Lower leg skin (tissue), 4 donors: ENCODE data around the gene GNG4. TPM values are rescaled to one million over a fixed set of nuclear protein-coding genes. Genes with fewer than 3 reads are reported as not detected.
A peak's percentile ranks its signal among the peaks of the same experiment; 100 is the strongest.
"Not testable (repeated sequence)": the region's sequence is repeated elsewhere in the genome, so short reads cannot be mapped to it uniquely, and the experiment has no call there.

Experiments used
- DNase-seq, 2 donors: peaks; one replicate each; pipeline ENCODE4 v3.0.0-alpha.2; 2019; ENCODE audit warnings: low spot score in 2 of 2
- H3K4me3 ChIP-seq: fragments of 200-600 bp; sonication (generic); 2 replicates; pipeline ENCODE4 v1.5.1; 2017; ENCODE audit warnings: mild to moderate bottlenecking, low read depth; ENCODE audit not compliant: poor library complexity, severe bottlenecking
- CTCF ChIP-seq, 3 donors: fragments of 450-650 bp; IDR thresholded peaks; one replicate each; pipeline ENCODE4 v1.5.1; 2016; ENCODE audit warnings: antibody characterized with exemption in 3 of 3, mild to moderate bottlenecking in 3 of 3, moderate library complexity in 2 of 3
- POLR2A ChIP-seq, 2 donors: fragments of 450-650 bp; IDR thresholded peaks; one replicate each; pipeline ENCODE4 v1.6.1; 2016 to 2017; ENCODE audit warnings: antibody characterized with exemption in 2 of 2, mild to moderate bottlenecking in 1 of 2, moderate library complexity in 1 of 2
- WGBS, 2 donors: methylation state at CpG; one replicate each; pipeline ENCODE4 v1.1.5; 2018; 5-methylcytosine and 5-hydroxymethylcytosine counted together
- intact Hi-C: fragments of 100-400 bp; cut with DNase I; formaldehyde crosslinking; loops from one replicate; pipeline ENCODE4 v1.15.0; 2023; ENCODE audit warnings: low total_unique reads
- total RNA-seq, 4 donors: library from RNA; depleted of rRNA; stranded (reverse); fragments of >200 nt; gene quantifications; one replicate each; pipeline ENCODE4 v1.1.0, GENCODE V29; 2016

The GNG4 gene
- total RNA-seq, 4 donors from 2014 or later = 0.12 to 0.39 (median 0.17) TPM; not detected in 1

- TF ChIP-seq POLR2A (IDR thresholded peaks at IDR 0.05) (no peak), CTCF (IDR thresholded peaks at IDR 0.05) (no peak)
- WGBS, 2 donors = 89 to 93% methylated on average over 10 of the region's 10 CpGs
- intact Hi-C loops = no loop called here
These were observed 67.5 kb downstream of the GNG4 start for GRCh38 chr1:235582130-235582529.

GRCh38 chr1:235579891-235580290 lies 69.7 kb downstream of the GNG4 start:
- DNase-seq = no peak
- no peak overlapping the region for H3K4me3 ChIP-seq
- intact Hi-C loops = no loop called here
- TF ChIP-seq CTCF (IDR thresholded peaks at IDR 0.05) (no peak), POLR2A (IDR thresholded peaks at IDR 0.05) (no peak)
- WGBS, 2 donors = 93 to 95% methylated on average over 3 of the region's 3 CpGs

More at GRCh38 chr1:235582130-235582529, 67.5 kb downstream of the GNG4 start:
- peak in 1 of 2 donors; percentile 29 for DNase-seq
- no peak overlapping the region for H3K4me3 ChIP-seq

- peak in 1 of 2 donors; percentile 31 for DNase-seq
- intact Hi-C loops = no loop called here
- H3K4me3 ChIP-seq = no peak overlapping the region
- 85 to 89% methylated on average over 6 of the region's 6 CpGs for WGBS, 2 donors
- TF ChIP-seq POLR2A (IDR thresholded peaks at IDR 0.05) = no peak
These were observed 74.0 kb downstream of the GNG4 start for GRCh38 chr1:235575597-235575996.

- 85 to 90% methylated on average over 2 of the region's 2 CpGs for WGBS, 2 donors
- intact Hi-C loops = no loop called here
- H3K4me3 ChIP-seq = no peak overlapping the region
- DNase-seq = no peak
- no peak for TF ChIP-seq POLR2A (IDR thresholded peaks at IDR 0.05)
These were observed 75.7 kb downstream of the GNG4 start for GRCh38 chr1:235573880-235574279.

- 96 to 97% methylated on average over 5 of the region's 5 CpGs for WGBS, 2 donors
- intact Hi-C loops, H3K4me3 ChIP-seq: not testable (repeated sequence)
- DNase-seq = peak in 1 of 2 donors; percentile 3
These were observed 76.6 kb downstream of the GNG4 start for GRCh38 chr1:235572971-235573370.

- TF ChIP-seq CTCF (IDR thresholded peaks at IDR 0.05) (no peak), POLR2A (IDR thresholded peaks at IDR 0.05) (no peak)
- intact Hi-C loops = no loop called here
- no peak overlapping the region for H3K4me3 ChIP-seq
- DNase-seq = no peak
- WGBS, 2 donors = 88% methylated on average over 3 of the region's 3 CpGs
These were observed 78.1 kb downstream of the GNG4 start for GRCh38 chr1:235571482-235571881.

- no peak for TF ChIP-seq POLR2A (IDR thresholded peaks at IDR 0.05)
- TF ChIP-seq CTCF (IDR thresholded peaks at IDR 0.05) = no peak
- DNase-seq = peak in 1 of 2 donors; percentile 40
- no peak overlapping the region for H3K4me3 ChIP-seq
- WGBS, 2 donors = 66 to 70% methylated on average over 7 of the region's 7 CpGs
- intact Hi-C loops = no loop called here
These were observed 81.6 kb downstream of the GNG4 start for GRCh38 chr1:235567812-235568503.
